H1 (cell line): Measurements from ENCODE around the gene P3H3. TPM values are rescaled to one million over a fixed set of nuclear protein-coding genes. Genes with fewer than 3 reads are reported as not detected.

Experiments used
- CTCF ChIA-PET: fragments of 300-600 bp; sonication (Branson Sonifier 250); formaldehyde crosslinking; loops from one replicate; lab custom pipeline; 2021; ENCODE audit not compliant: partially characterized antibody; lab: Charles Lee
- POLR2A ChIA-PET: fragments of 300-600 bp; sonication (Branson Sonifier 250); formaldehyde crosslinking; loops from one replicate; lab custom pipeline; 2021; ENCODE audit warnings: inconsistent platforms; ENCODE audit not compliant: partially characterized antibody; lab: Charles Lee
- DNase-seq, 2 experiments: peaks; one replicate each; pipeline versions ENCODE4 v3.0.0 to v3.0.0-alpha.2; 2010 to 2022; ENCODE audit warnings: low spot score in 2 of 2, low read depth in 1 of 2, mixed read lengths in 1 of 2
- FAIRE-seq: peaks from 2 replicates; lab custom pipeline; 2011; peaks lifted over from hg19 to GRCh38; lab: Jason Lieb, UNC
- H2AFZ ChIP-seq: 2 replicates; pipeline ENCODE4 v1.8.1; 2012; ENCODE audit warnings: low read length, inconsistent platforms
- H2AK5ac ChIP-seq: 2 replicates; pipeline ENCODE4 v1.6.1; 2013; ENCODE audit warnings: low read depth, low read length
- H2BK120ac ChIP-seq: replicated peaks from 2 replicates; pipeline ENCODE3; 2013; ENCODE audit warnings: low read depth, low read length, inconsistent platforms
- H2BK12ac ChIP-seq: 2 replicates; pipeline ENCODE4 v1.6.1; 2013; ENCODE audit warnings: low read depth, low read length
- H2BK15ac ChIP-seq: 2 replicates; pipeline ENCODE4 v1.6.1; 2013; ENCODE audit warnings: low read length
- H2BK20ac ChIP-seq: 2 replicates; pipeline ENCODE4 v1.6.1; 2013; ENCODE audit warnings: low read length
- H2BK5ac ChIP-seq: 2 replicates; pipeline ENCODE4 v1.6.1; 2013; ENCODE audit warnings: low read depth, low read length
- H3K14ac ChIP-seq: 2 replicates; pipeline ENCODE4 v1.6.1; 2013; ENCODE audit warnings: inconsistent platforms; ENCODE audit not compliant: insufficient read length
- H3K18ac ChIP-seq: 2 replicates; pipeline ENCODE4 v1.6.1; 2013; ENCODE audit warnings: low read length; ENCODE audit errors: extremely low read depth
- H3K23ac ChIP-seq: 2 replicates; pipeline ENCODE4 v1.6.1; 2013; ENCODE audit warnings: inconsistent platforms; ENCODE audit not compliant: insufficient read length
- H3K23me2 ChIP-seq: 2 replicates; pipeline ENCODE4 v1.6.1; 2013; ENCODE audit warnings: low read depth, low read length
- H3K27ac ChIP-seq: 2 replicates; pipeline ENCODE4 v1.6.1; 2011; ENCODE audit warnings: low read depth, low read length, inconsistent platforms
- H3K27me3 ChIP-seq, 4 experiments: replicated peaks in 1 of 4; 1 replicate in 1 of 4; 2 replicates in 3 of 4; pipeline versions ENCODE4 v1.6.1 to v1.8.1; 2011 to 2013; ENCODE audit warnings: low read length in 3 of 4, mild to moderate bottlenecking in 3 of 4, inconsistent platforms in 2 of 4, mixed read lengths in 2 of 4, moderate library complexity in 1 of 4; ENCODE audit not compliant: control insufficient read depth in 3 of 4, insufficient read depth in 3 of 4; ENCODE audit errors: extremely low read depth in 1 of 4
- H3K36me3 ChIP-seq, 4 experiments: 2 replicates each; pipeline versions ENCODE4 v1.6.1 to v1.8.1; 2011 to 2013; ENCODE audit warnings: mild to moderate bottlenecking in 4 of 4, low read length in 3 of 4, moderate library complexity in 2 of 4, control low read depth in 1 of 4, inconsistent platforms in 1 of 4; ENCODE audit not compliant: insufficient read depth in 4 of 4, control insufficient read depth in 2 of 4
- H3K4ac ChIP-seq: replicated peaks from 2 replicates; pipeline ENCODE3; 2013; ENCODE audit warnings: low read length, low read depth, mixed read lengths, inconsistent platforms; ENCODE audit not compliant: insufficient read length
- H3K4me1 ChIP-seq, 4 experiments: replicated peaks in 1 of 4; 1 replicate in 1 of 4; 2 replicates in 3 of 4; pipeline versions ENCODE4 v1.6.1 to v1.8.1; 2011 to 2013; ENCODE audit warnings: low read length in 3 of 4, inconsistent platforms in 2 of 4, mixed read lengths in 1 of 4; ENCODE audit not compliant: insufficient read depth in 4 of 4, control insufficient read depth in 3 of 4
- H3K4me2 ChIP-seq, 2 experiments: 2 replicates each; pipeline versions ENCODE4 v1.6.1 to v1.8.1; 2011 to 2013; ENCODE audit warnings: low read depth in 2 of 2, low read length in 2 of 2, control low read depth in 1 of 2, inconsistent platforms in 1 of 2, mild to moderate bottlenecking in 1 of 2; ENCODE audit not compliant: insufficient read depth in 1 of 2
- H3K4me3 ChIP-seq, 4 experiments: fragments of 200-600, 300-600 bp in 1 of 4; sonication (generic), shearing (Covaris generic), sonication (Bioruptor Twin) in 1 of 4; 2 replicates each; pipeline versions ENCODE4 v1.5.1 to v1.8.1; 2011 to 2016; ENCODE audit warnings: low read length in 4 of 4, low read depth in 3 of 4, control low read depth in 2 of 4, inconsistent platforms in 2 of 4, mild to moderate bottlenecking in 2 of 4, mixed read lengths in 1 of 4, moderate library complexity in 1 of 4; ENCODE audit not compliant: insufficient read depth in 2 of 4; ENCODE audit errors: extremely low read depth in 1 of 4
- H3K56ac ChIP-seq: replicated peaks from 2 replicates; pipeline ENCODE3; 2013; ENCODE audit warnings: low read depth, mild to moderate bottlenecking, mixed read lengths, low read length, inconsistent platforms; ENCODE audit not compliant: insufficient read length
- H3K79me1 ChIP-seq: 2 replicates; pipeline ENCODE4 v1.6.1; 2013; ENCODE audit warnings: low read depth, low read length, control low read depth
- H3K79me2 ChIP-seq, 2 experiments: 2 replicates each; pipeline versions ENCODE4 v1.6.1 to v1.8.1; 2012 to 2013; ENCODE audit warnings: low read length in 2 of 2, mild to moderate bottlenecking in 2 of 2, inconsistent platforms in 1 of 2; ENCODE audit not compliant: insufficient read depth in 2 of 2, control insufficient read depth in 1 of 2
- H3K9ac ChIP-seq, 4 experiments: replicated peaks in 1 of 4; 1 replicate in 1 of 4; 2 replicates in 3 of 4; pipeline versions ENCODE4 v1.6.1 to v1.8.1; 2011 to 2013; ENCODE audit warnings: low read depth in 3 of 4, low read length in 3 of 4, control low read depth in 2 of 4, mild to moderate bottlenecking in 2 of 4, moderate library complexity in 2 of 4, inconsistent platforms in 1 of 4; ENCODE audit errors: extremely low read depth in 1 of 4
- H3K9me3 ChIP-seq, 2 experiments: 2 replicates each; pipeline versions ENCODE4 v1.6.1 to v1.8.1; 2012 to 2013; ENCODE audit warnings: mild to moderate bottlenecking in 2 of 2, moderate library complexity in 2 of 2, control low read depth in 1 of 2, inconsistent platforms in 1 of 2, low read depth in 1 of 2, low read length in 1 of 2, mixed read lengths in 1 of 2; ENCODE audit not compliant: insufficient read depth in 2 of 2
- H4K20me1 ChIP-seq, 2 experiments: replicated peaks in 1 of 2; 2 replicates each; pipeline versions ENCODE3 to v1.8.1; 2011 to 2013; ENCODE audit warnings: inconsistent platforms in 2 of 2, low read length in 2 of 2, mild to moderate bottlenecking in 1 of 2; ENCODE audit not compliant: insufficient read depth in 2 of 2, control insufficient read depth in 1 of 2
- H4K5ac ChIP-seq: 2 replicates; pipeline ENCODE4 v1.6.1; 2013; ENCODE audit warnings: low read length, low read depth, mixed read lengths, inconsistent platforms; ENCODE audit not compliant: insufficient read length
- H4K8ac ChIP-seq: 2 replicates; pipeline ENCODE4 v1.8.0; 2013; ENCODE audit warnings: mild to moderate bottlenecking, moderate library complexity, low read length, inconsistent platforms; ENCODE audit not compliant: insufficient read depth; ENCODE audit errors: extremely low read depth
- H4K91ac ChIP-seq: replicated peaks from 2 replicates; pipeline ENCODE3; 2013; ENCODE audit warnings: low read length, mixed read lengths, inconsistent platforms; ENCODE audit not compliant: insufficient read length
- BCL11A ChIP-seq, 2 experiments: IDR thresholded peaks; one replicate each; pipeline ENCODE4 v1.6.1; 2011; ENCODE audit warnings: low read depth in 2 of 2, low read length in 2 of 2, mild to moderate bottlenecking in 2 of 2
- NANOG ChIP-seq: IDR thresholded peaks from 2 replicates; pipeline ENCODE4 v1.6.1; 2011; ENCODE audit warnings: low read length, low read depth, mild to moderate bottlenecking, inconsistent platforms; ENCODE audit not compliant: insufficient read depth, poor library complexity, severe bottlenecking
- RFX5 ChIP-seq: IDR thresholded peaks from 2 replicates; pipeline ENCODE4 v1.6.1; 2011; ENCODE audit warnings: low read depth, low read length, improper control_type of control experiment, borderline replicate concordance
- RNF2 ChIP-seq: fragments of 200-900, 300-1000 bp; sonication (generic); IDR thresholded peaks from 2 replicates; pipeline ENCODE4 v1.7.1; 2016; ENCODE audit warnings: borderline replicate concordance, low read depth, mild to moderate bottlenecking, antibody characterized with exemption, low read length; ENCODE audit not compliant: poor library complexity, severe bottlenecking; ENCODE audit errors: missing control alignments
- SP2 ChIP-seq: IDR thresholded peaks from 2 replicates; pipeline ENCODE4 v1.6.1; 2012; ENCODE audit warnings: mild to moderate bottlenecking, low read length, inconsistent platforms
- WGBS, 2 experiments: shearing (Covaris generic) in 1 of 2; methylation state at CpG; one replicate each; pipeline versions ENCODE4 v1.1.6 to v1.1.7; 2013 to 2015; ENCODE audit warnings: low lambda C conversion rate in 2 of 2, mixed read lengths in 2 of 2, inconsistent platforms in 1 of 2, low coverage in 1 of 2, missing lambda C conversion rate in 1 of 2; ENCODE audit not compliant: insufficient replicate concordance in 2 of 2, insufficient coverage in 1 of 2, insufficient read length in 1 of 2; ENCODE audit errors: extremely low coverage in 1 of 2, missing lambda C conversion rate in 1 of 2; 5-methylcytosine and 5-hydroxymethylcytosine counted together
- polyA plus RNA-seq, 7 experiments: library from polyadenylated mRNA; depleted of rRNA in 3 of 7; stranded (reverse) in 5 of 7; unstranded in 2 of 7; fragments of >200 nt in 5 of 7; fragments of 200-250 nt in 2 of 7; gene quantifications; 1 replicate in 5 of 7; 2 replicates in 1 of 7; 4 replicates in 1 of 7; pipeline versions ENCODE4 v1.2.1 to v1.2.3, GENCODE V29; 2011 to 2013; ENCODE audit warnings: missing spikeins in 2 of 7, mixed read lengths in 2 of 7
- total RNA-seq: library from RNA; stranded (reverse); fragmentation: NEBNext Ultra II Directional; extraction: Animal tissue kit (Norgen Biotek cat#: 25700); gene quantifications from 2 replicates; pipeline ENCODE4 v1.2.1, GENCODE V29; 2021

The P3H3 gene
- total and polyA plus RNA-seq, 2 of the 8 experiments (the other 6 are each of a cell fraction or from before 2014, with no cell fraction given), result 22.9 to 43.5 TPM

DNA sequence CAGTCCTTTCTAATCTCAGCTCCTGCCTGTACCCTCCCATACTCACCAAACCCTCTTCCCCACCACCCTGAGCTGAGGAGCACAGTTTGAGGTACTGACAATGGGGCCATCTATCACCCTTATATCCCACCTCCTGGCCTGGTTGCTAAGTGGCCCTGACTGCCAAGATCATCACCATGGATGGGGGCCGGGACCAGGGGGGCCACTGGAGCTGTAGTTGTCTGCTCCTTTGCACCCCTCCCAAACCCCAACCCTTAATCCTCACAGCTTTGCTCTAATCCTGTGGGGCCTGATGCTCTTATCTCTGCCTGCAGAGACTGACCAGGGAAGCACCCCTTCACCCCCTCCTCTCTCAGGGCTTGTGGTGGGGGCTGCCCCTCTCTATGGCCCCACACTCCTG is 12.1 kb downstream of the P3H3 start:
- H4K20me1 ChIP-seq, result peaks cover 7 to 8% of the 10 kb centered on the region in 2 experiments
- H4K8ac ChIP-seq, result no peak overlapping the region
- H4K5ac ChIP-seq, result no peak overlapping the region
- H3K4me1 ChIP-seq, result peaks cover 0 to 3% (median 2%) of the 10 kb centered on the region in 4 experiments; a peak in 1 of 7 replicates
- H2AFZ ChIP-seq, result no peak overlapping the region
- ChIA-PET POLR2A (interaction anchor here (0.6 to 27.1 kb wide), 9 partner anchors 5 to 121 kb away, joined by 3 to 588 read pairs (median 8); partner anchors contain the start of genes C12orf57, CDCA3, GNB3 and GPR162), CTCF (interaction anchor here (0.5 to 23.7 kb wide), 11 partner anchors 7 to 375 kb away, joined by 3 to 532 read pairs (median 5); partner anchors contain the start of genes CD4, CDCA3, GNB3 and GPR162)
- H2BK5ac ChIP-seq, result no peak overlapping the region
- H3K23me2 ChIP-seq, result no peaks in the 10 kb centered on the region
- H3K79me2 ChIP-seq, result no peaks in the 10 kb centered on the region
- H3K23ac ChIP-seq, result no peak overlapping the region
- no peak overlapping the region for H2BK120ac ChIP-seq
- no peak overlapping the region for H3K27ac ChIP-seq
- no peak overlapping the region for H3K14ac ChIP-seq
- H3K9me3 ChIP-seq, result no peaks in the 10 kb centered on the region
- no peak overlapping the region for H2BK12ac ChIP-seq
- H3K18ac ChIP-seq, result no peak overlapping the region
- FAIRE-seq, result no peak
- H4K91ac ChIP-seq, result no peak overlapping the region
- DNase-seq, result no peak
- no peak overlapping the region for H3K56ac ChIP-seq
- H3K36me3 ChIP-seq, result peaks cover 20 to 58% (median 42%) of the 10 kb centered on the region in 4 experiments
- no peaks in the 10 kb centered on the region for H3K79me1 ChIP-seq
- no peak overlapping the region for H3K4me3 ChIP-seq
- no peak overlapping the region for H2BK15ac ChIP-seq
- H3K4me2 ChIP-seq, result no peak overlapping the region
- H3K9ac ChIP-seq, result no peak overlapping the region
- 80% methylated on average over 1 of the region's 1 CpG; no CpG with 5 or more reads in 1 of the 2 experiments for WGBS, 2 experiments
- no peak overlapping the region for H2BK20ac ChIP-seq
- H3K4ac ChIP-seq, result no peak overlapping the region
- H2AK5ac ChIP-seq, result no peak overlapping the region
- TF ChIP-seq BCL11A (IDR thresholded peaks at IDR 0.05; ENCODE audit: low read depth in 2 of 2, low read length in 2 of 2), result no peak
- no peak for TF ChIP-seq RNF2
- no peak for TF ChIP-seq NANOG
- no peak for TF ChIP-seq RFX5
- TF ChIP-seq SP2, result no peak
- TF ChIP-seq, all 59 proteins: peak for 0
- H3K27me3 ChIP-seq, result no peaks in the 10 kb centered on the region
